Retinal pigment epithelial cell (primary cell): ENCODE measurements around the gene EFEMP1.

Experiments
- DNase-seq: peaks from one replicate; pipeline ENCODE4 v3.0.0-alpha.2; 2010; ENCODE audit warnings: low read depth
- H3K4me3 ChIP-seq: 2 replicates; pipeline ENCODE4 v1.5.1; 2011; ENCODE audit warnings: mild to moderate bottlenecking, low read length, control low read depth, moderate library complexity
- CTCF ChIP-seq: conservative IDR thresholded peaks from 2 replicates; pipeline ENCODE4 v1.5.1; 2011; ENCODE audit warnings: low read depth, low read length, control low read depth, inconsistent platforms

Gene EFEMP1

GRCh38 chr2:55914786-55915185 is 8.8 kb downstream of the EFEMP1 start:
- no peak for TF ChIP-seq CTCF
- DNase-seq = no peak
- H3K4me3 ChIP-seq = no peak overlapping the region

DNA sequence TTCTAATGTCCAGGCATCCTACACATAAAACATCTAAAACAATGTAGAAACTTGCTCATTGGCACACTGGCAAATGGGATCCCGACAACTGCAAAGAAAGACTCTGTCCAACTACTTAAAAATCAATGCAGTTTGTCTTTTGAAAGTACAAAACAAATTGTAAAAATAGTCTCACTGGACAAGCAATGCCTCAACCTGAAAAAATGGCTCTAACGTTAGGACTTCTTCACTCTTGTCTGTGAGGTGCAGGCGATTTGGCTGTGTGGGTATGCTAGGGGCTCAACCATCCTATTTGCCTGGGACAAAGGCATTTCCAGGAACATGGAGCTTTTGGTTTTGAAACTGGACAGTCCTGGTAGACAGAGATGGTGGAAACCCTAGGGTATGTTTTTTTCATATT is 10.7 kb downstream of the EFEMP1 start:
- no peak for TF ChIP-seq CTCF
- no peak overlapping the region for H3K4me3 ChIP-seq
- no peak for DNase-seq

DNA sequence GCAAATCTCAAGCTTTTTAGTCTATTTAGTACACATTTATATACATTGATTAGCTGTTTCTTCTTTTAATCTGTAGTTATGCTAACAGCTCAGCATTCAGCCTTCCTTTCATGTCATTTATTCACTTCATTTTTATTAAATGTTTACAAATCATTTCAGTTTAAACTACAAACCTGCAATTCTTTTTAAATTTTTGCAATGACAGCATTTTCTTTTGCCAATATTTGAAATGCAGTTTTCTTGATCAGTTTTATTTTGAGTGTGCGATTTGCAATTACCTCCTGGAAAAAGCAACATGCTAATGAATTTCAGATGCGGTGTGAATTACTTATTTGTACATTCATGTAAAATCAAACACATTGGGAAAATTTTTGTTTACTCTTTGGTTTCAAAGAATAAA is 13.5 kb downstream of the EFEMP1 start:
- H3K4me3 ChIP-seq = no peak overlapping the region
- no peak for TF ChIP-seq CTCF

GRCh38 chr2:55907686-55908085 is 15.9 kb downstream of the EFEMP1 start:
- DNase-seq = no peak
- no peak overlapping the region for H3K4me3 ChIP-seq
- TF ChIP-seq CTCF = no peak

More for the DNA sequence above, 13.5 kb downstream of the EFEMP1 start:
- DNase-seq = no peak

DNA sequence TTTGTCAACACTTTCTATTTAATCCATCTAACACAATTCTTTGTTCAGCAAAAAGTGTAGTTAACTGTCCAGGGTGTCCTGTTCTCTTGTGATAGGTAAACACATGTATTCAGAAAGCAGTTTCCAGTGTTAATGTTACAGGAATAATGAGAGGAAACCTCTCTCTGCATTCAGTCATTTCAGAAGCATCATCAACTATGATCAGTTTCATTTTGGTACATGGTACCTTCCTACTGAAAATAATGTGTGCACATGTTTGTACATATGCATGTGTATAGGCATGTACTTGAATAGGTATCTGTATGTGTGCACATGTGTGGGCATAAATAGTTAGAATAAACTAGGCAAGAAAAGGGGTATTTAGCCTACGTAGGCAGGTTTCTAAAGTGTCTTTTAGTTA is 16.6 kb downstream of the EFEMP1 start:
- H3K4me3 ChIP-seq = no peak overlapping the region
- no peak for TF ChIP-seq CTCF
- no peak for DNase-seq

DNA sequence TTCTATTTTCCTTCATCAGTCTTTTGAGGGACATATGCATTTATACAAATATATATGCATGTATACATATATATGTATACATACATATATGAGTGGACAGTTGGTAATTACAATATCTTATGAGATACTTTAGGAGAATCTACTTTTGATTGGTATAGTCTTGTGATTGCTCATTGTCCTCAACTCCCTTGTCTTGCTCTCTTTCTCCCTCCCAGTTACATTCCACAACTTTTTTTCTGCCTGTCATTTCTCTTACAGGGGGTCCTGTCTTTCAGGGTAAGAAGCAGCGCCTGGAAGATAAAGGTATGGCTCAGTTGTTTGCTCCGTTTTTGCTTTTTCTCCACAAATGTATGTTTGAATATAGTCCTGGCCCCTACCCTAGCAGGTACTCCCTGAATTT is 19.9 kb downstream of the EFEMP1 start:
- TF ChIP-seq CTCF = no peak
- H3K4me3 ChIP-seq = no peak overlapping the region
- DNase-seq = no peak

- DNase-seq = no peak
- no peak overlapping the region for H3K4me3 ChIP-seq
- no peak for TF ChIP-seq CTCF
Measured at GRCh38 chr2:55902971-55903370, 20.6 kb downstream of the EFEMP1 start.
